GM19035 (cell line): ENCODE results near the gene CACNG1.
"Not testable (repeated sequence)": the region's sequence is repeated elsewhere in the genome, so short reads cannot be mapped to it uniquely, and the experiment has no call there.

ENCODE experiments used
- ATAC-seq: cut with Tn5 transposase; IDR thresholded peaks from one replicate; pipeline ENCODE4 v1.9.1; 2021; ENCODE audit not compliant: unreplicated experiment

CACNG1 gene

GRCh38 chr17:67078292-67078691, 33.9 kb downstream of the CACNG1 start:
- no peak for ATAC-seq

- ATAC-seq = no peak
Measured at GRCh38 chr17:67079491-67079890, 35.1 kb downstream of the CACNG1 start.

GRCh38 chr17:67080804-67081203, 36.5 kb downstream of the CACNG1 start:
- ATAC-seq = no peak

- peak; percentile 65 for ATAC-seq
Measured at GRCh38 chr17:67082107-67082506, 37.8 kb downstream of the CACNG1 start.

GRCh38 chr17:67085406-67085805, 41.1 kb downstream of the CACNG1 start:
- ATAC-seq = no peak

GRCh38 chr17:67088639-67089038, 44.3 kb downstream of the CACNG1 start:
- ATAC-seq = no peak

GRCh38 chr17:67090341-67090740, 46.0 kb downstream of the CACNG1 start:
- ATAC-seq = no peak

- no peak for ATAC-seq
Measured at GRCh38 chr17:67092291-67092690, 47.9 kb downstream of the CACNG1 start.

GRCh38 chr17:67092710-67093109, 48.4 kb downstream of the CACNG1 start:
- ATAC-seq = not testable (repeated sequence)

- ATAC-seq = no peak
Measured at GRCh38 chr17:67093348-67093747, 49.0 kb downstream of the CACNG1 start.

- not testable (repeated sequence) for ATAC-seq
Measured at GRCh38 chr17:67095291-67095690, 50.9 kb downstream of the CACNG1 start.

GRCh38 chr17:67095803-67096202, 51.4 kb downstream of the CACNG1 start:
- no peak for ATAC-seq

GRCh38 chr17:67096609-67097008, 52.3 kb downstream of the CACNG1 start:
- no peak for ATAC-seq

GRCh38 chr17:67098006-67098405, 53.7 kb downstream of the CACNG1 start:
- ATAC-seq = no peak

- ATAC-seq = not testable (repeated sequence)
Measured at GRCh38 chr17:67104641-67105040, 60.3 kb downstream of the CACNG1 start.

GRCh38 chr17:67105213-67105612, 60.9 kb downstream of the CACNG1 start:
- no peak for ATAC-seq
